HG03521 (cell line): ENCODE data around the gene CGB3.

ENCODE experiments used
- ATAC-seq: cut with Tn5 transposase; IDR thresholded peaks from one replicate; pipeline ENCODE4 v1.9.1; 2021; ENCODE audit warnings: mild to moderate bottlenecking, moderate library complexity; ENCODE audit not compliant: unreplicated experiment

Gene CGB3

DNA sequence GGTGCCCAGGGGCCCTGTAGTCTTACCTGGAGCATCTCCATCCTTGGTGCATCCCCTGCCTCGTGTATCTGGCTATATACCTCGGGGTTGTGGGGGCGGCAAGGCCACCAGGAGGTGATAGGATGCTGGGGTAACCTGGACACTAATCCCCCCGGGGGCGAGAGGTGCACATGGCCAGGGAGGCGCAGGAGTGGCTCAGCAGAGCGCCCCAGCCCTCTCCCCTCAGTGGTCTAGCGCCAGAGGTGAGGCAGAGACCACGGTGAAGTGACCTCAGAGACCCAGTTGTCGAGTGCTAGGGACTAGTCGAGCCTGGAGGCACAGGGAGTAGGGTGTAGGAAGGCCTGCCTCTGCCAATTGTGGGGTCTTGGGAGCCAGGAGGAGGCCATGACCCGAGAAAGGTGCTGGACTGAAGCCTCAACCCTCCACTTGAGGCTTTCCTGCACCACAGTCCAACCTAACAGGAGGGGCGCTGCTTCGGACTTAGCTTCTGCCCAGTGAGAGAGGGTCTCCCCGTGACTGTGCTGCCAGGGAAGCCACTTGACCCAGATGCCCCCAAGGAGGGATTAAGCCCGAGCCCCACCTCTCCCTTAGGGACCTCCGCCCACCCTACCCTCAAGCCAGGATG, 7.0 kb downstream of the CGB3 start, which contains the start of gene LHB:
Gene LHB, minus strand, starts transcription at position 51 of the 625 bp plus-strand sequence. Its CDS starts 10 bp downstream, at position 41.
- no peak for ATAC-seq

DNA sequence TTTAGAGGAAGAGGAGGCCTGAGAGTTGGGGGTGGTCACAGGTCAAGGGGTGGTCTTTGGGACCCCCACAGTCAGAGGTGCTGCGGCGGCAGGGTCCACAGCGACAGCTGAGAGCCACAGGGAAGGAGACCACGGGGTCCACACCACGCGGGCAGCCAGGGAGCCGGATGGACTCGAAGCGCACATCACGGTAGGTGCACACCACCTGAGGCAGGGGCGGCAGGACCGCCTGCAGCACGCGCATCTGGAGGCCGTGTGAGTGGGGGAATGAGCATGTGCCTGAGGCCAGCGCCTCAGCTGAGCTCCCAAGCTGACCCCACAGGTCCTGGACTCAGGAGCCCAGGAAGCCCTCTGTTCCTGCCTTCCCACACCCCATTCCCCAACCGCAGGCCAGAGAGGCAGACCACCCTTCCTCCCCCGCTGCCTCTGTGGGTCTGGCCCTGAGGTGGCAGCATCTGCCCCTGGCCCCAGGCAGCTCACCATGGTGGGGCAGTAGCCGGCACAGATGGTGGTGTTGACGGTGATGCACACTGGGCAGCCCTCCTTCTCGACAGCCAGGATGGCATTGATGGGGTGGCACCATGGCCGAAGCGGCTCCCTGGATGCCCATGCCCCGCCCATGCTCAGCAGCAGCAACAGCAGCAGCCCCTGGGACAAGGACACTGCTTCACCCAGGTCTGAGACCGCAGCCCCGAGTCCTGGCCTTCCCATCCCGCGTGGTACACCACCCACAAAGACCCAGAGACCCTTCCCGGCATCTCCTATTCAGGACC, 7.9 kb downstream of the CGB3 start:
- ATAC-seq, result no peak

DNA sequence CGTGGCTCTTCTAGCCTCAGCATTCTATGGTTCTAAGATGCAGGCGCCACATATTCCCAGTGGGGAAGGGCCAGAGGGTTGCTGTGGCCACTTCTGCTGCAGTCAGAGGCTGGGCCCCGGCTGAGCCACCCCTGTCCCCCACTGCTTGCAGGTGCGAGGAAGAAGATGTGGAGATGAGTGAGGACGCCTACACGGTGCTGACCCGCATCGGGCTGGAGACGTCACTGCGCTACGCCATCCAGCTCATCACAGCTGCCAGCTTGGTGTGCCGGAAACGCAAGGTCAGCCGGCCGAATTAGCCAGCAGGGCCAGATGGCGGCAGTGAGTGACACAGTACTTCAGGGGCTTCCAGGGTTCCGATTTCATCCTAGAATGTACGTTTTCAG, 9.3 kb downstream of the CGB3 start:
- no peak for ATAC-seq

DNA sequence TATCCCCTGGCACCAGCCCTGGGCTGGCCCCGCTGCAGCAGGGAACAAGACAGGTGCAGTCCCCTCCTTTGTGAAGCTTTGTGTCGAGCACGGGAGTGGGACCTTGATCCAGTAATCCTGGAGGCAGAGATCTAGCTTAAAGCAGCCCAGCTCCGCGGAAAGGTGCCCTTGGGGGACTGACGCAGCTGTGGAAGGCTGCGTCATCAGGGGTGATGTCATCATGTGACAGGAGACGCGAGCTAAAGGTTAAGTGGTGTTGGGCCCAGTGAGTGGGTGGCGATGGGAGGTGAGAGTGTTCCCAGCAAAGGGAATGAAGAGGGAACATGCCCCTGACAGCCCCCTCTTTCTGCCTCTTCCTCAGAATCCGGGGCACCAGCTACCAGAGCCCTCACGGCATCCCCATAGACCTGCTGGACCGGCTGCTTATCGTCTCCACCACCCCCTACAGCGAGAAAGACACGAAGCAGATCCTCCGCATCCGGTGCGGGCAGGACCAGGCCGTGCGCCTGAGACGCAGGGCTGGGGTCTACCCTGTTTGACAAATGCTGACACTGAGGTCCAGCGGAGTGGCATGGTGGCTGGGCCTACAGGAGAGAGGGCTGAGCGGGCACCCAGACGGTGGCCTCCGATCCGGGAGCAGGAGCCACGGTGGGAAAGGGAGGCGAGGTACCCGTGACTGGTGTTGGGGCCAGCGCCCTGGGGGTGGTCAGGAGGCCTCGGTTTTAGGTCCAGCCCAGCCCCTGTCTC, 9.8 kb downstream of the CGB3 start:
- no peak for ATAC-seq

DNA sequence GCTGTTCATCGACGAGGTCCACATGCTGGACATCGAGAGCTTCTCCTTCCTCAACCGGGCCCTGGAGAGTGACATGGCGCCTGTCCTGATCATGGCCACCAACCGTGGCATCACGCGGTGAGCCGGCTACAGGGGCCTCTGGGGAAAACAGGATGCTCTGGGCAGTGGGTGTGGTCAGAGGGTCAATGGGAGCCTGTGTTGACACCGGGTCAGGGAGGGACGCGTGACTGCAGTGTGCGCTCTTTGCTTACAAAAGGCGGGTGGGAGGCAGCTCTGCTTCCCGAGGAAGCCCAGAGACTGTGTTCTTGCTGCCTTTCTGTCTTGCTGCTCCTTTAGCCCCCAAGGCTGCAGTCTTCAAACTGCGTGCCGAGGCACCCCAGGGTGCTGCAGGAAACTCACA, 12.9 kb downstream of the CGB3 start:
- no peak for ATAC-seq

DNA sequence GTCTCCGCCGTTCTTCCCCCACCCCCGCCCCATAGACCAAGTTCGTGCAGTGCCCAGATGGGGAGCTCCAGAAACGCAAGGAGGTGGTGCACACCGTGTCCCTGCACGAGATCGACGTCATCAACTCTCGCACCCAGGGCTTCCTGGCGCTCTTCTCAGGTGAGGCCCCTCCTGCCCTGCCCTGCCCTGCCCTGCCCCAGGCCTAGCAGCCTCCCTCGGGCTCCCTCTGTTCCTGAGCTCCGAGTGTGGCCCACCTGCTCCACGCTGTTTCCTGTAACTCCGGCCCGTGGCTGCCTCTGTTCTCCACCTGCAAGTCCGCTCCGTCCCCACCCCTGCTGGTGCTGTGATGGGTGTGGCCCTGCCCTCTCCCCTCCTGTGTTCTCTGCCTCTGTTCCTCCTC, 13.7 kb downstream of the CGB3 start:
- ATAC-seq, result no peak

DNA sequence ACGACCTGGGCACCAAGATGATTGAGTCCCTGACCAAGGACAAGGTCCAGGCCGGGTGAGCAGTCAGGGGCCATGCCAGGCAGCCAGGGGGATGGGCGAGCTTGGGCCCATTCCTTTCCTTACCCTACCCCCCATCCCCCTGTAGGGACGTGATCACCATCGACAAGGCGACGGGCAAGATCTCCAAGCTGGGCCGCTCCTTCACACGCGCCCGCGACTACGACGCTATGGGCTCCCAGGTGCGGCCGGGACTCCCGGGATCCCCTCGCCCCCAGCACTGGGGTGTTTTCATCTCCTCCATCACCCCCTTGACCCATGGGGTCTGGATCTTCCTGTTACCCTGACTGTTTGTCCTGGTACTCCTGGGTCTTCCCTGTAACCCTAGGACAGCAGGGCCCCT, 14.3 kb downstream of the CGB3 start:
- no peak for ATAC-seq

DNA sequence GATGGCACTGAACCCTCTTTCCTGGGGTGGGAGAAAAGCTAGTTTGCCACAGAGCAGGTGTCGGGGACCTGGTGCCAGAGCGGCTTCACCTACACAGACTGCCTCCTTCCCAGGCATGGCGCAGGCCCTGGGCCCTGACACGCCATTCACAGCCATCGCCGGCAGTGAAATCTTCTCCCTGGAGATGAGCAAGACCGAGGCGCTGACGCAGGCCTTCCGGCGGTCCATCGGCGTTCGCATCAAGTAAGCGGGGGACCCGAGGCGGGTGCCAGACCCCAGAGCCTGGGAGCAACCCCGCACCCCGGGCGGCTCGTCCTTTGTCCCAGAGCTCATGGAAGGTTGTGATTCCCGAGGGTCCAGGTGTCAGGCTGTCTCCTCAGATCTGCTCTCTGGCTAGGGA, 17.2 kb downstream of the CGB3 start:
- ATAC-seq, result no peak

DNA sequence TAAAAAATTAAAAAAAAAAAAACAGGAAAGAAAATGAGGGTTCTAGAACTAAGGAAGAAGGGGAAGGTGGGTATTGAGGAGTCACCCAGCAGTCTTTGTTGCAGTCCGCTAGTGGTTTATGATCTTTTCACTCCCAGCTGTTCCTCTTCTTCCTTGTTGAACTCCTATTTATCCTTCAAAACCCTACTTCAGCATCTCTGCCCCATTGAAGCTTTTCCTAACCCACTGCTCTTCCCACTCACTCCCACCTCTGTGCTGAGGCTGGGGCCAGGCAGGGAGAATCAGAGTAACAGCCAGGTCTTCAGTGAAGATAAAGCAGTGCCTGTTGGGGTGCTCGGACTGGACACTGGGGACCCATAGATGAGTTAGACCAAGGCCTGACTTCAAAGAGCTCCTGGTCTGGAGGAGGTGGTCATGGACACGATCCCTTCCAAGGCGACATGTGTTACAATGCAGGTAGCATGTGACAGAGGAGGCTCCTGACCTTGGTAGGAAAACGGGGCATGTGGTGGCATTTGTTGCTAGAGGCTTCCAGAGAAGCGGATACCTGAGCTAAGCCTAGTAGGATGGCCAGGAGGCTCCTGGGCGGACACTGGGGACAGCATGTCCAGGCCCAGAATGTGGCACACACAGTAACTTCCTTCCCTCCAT, 19.0 kb downstream of the CGB3 start:
- ATAC-seq, result no peak

DNA sequence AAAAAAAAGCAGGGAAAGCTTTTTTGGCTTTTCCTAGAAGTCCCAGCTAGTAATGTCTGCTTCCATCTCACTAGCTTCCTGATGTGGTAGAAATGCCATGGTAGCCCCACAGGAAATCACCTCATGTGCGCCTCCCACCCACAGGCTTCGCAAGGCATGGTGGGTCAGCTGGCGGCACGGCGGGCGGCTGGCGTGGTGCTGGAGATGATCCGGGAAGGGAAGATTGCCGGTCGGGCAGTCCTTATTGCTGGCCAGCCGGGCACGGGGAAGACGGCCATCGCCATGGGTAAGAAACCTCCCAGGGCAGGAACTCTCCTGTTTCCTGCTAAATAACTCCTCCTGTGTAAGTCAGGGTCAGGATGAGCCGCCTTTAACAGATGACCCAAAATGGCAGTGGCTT, 20.0 kb downstream of the CGB3 start:
- no peak for ATAC-seq

DNA sequence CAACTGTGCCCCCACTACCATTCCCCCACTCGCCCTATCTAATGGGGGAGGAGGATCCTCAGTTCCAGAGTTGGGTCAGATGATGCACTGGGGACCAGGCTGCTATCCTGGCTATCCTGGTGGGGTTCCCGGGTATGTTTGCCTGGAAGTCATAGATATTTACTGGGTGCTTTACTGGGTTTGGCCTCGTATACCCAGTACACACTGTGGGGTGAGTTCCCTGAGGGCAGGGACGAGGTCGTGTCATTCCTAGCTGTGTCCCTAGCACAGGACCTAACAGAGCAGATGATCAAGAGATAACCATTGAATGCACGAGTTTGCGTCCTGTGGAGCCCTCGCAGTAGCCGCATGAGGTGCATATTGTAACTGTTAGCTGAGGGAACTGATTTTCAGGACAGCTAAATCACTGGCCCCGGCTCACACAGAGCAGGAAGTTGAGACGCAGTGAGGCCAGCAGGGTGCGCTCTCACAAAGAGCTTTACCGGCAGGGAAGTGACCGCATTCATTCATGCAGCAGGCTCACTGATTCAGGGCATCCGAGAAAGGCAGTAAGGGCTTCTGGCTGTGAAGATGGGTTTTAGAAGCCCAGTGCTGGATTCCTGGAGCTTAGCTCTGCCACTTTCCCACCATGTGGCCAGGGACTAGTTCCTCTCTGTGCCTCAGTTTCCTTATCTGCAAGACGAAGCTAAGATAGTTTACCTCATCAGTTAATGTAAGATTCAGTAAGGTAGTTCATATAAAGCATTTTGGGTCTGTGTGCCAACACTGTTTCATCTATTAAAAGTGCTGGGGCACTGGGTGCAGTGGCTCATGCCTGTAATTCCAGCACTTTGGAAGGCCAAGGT, 24.4 kb downstream of the CGB3 start:
- no peak for ATAC-seq

DNA sequence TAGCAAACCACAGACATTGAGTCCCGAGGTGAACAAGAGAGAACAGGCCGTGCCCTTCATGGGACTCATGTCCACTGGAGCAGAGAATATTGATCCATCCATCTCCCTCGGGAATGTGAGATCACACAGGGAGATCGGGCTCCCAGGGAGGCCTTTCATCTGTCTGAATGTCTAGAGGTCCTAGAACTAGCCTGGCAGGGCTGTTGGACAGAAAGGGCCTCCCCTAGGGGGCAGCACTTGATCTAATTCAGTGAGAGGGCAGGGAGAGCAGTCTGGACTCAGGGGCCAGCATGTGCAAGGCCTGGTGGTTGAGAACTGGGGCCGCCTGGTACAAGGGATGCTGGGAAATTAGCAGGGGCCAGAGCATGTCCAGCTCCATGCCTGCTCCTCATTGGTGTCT, 26.2 kb downstream of the CGB3 start:
- no peak for ATAC-seq

DNA sequence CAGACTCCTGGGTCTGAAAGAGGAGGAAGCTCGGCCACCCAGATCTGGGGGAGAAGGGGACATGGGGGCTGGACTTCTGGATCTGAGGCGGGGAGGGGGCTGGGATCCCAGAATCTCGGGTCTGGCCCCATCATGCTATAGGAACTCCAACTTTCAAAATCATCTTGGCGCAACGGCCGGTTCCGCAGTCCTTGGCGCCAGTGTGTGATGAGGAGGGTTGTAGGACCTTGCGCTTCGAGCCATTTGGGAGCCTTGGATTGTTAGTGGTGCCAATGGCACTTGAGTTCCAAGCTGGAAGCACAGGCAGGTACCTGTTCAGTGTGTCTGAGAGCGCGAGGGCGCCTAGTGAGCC, 30.1 kb downstream of the CGB3 start:
- no peak for ATAC-seq

DNA sequence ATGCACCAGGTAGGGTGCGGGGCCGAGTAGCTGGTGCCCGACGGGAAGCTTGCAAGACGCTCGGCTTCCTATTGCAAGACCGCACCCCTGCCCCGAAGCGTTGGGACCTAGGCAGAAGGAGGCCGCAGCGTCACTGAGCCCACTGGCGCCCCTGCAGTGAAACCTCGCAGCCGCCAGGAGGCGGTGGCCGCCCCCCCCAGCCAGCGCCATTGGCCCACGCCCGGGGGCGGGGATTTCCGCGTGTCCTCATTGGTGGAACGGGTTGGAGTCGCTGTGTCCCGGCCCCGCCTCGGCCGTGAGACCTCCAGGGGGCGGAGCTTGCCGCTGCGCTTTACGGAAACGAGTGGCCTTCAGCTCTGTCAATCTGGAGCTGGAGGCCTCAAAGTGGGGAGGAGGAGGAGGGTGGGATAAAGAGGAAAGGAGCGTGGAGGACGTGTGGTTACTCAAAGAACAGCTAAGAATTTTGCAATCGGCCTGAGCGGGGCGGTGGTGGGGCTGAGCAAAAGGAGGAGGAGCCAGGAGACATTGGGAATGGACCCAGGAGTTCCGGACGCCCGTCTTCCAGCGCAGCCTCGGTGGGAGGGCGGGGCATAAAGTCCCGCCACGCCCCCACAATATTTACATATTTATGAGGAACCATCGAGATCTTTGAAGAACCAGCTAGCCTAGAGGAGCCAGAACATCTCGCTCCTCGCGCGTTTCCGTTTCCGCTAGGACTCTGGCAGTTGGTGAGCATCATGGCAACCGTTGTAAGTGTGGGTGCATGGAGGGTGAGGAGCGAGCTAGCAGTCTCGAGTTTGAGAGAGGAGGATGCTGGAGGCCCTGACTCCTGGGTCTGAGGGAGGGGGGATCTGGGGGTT, 30.7 kb downstream of the CGB3 start, which contains the start of the genes GYS1 and RUVBL2:
Gene GYS1, minus strand, starts transcription at position 135 of the 860 bp plus-strand sequence. CDS start 197 bp downstream, outside the sequence.
Gene RUVBL2, plus strand, starts transcription at position 713 of the 860 bp plus-strand sequence. Its CDS starts 25 bp downstream, at position 738.
- peak; percentile 85 for ATAC-seq

DNA sequence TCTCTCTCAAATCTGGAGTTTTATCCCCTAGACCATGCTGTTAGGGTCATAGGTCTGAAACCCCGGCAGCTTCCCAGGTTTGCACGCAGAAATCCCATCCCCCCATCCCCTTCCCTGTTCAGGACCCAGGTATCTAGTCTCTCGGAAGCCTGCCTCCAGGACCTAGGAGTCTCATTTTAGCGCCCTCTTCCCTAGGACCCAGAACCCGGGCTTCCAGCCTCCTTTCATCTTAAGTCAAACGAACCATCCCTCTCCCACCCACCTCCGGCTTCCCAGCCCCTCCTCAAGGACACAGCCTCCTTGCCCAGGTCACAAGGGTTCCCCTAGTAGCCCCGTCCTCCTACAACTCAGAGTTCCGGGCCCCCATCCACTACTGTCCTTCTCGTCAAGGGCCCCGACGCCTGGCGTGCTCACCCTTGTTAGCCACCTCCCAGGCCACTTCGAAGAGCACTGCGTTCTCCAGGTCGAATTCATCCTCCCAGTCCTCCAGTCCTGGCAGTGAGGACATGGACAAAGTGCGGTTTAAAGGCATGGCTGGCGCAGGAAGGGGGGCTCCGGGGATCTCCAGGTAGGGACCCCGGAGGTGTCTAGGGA, 31.5 kb downstream of the CGB3 start:
- no peak for ATAC-seq

DNA sequence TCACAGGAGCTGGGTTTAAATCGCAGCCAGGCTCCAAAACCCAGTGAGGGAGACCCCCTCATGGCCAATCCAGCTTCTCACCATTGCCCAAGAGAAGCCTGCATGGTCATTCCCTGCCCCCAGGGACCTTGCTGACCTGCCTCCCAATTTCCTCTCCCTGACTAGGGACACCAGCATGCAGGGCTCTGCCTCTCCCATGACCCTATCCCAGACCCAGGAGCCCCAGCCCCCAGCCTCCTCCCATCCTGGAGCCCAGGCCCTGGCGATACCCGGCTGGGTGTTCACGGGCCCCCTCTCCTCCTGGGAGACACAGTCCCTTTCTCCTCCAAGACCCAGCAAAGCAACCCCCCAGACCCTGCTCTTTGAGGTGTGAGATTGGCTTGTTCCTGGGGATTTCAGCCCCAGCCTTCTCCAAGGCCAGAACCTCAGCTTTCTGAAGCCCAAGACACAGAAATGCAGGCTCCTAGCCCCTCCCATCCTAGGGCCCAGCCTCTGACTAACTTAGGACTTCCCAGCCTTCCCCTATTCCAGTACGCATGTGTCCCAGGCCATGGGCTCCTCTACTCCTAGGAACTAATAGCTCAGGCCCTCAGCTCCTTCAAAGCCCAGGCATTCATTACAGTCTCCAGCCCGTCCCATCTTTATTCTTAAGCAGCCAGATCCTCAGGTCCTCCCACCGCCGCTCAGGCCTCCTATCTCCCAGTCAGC, 32.1 kb downstream of the CGB3 start:
- ATAC-seq, result no peak

DNA sequence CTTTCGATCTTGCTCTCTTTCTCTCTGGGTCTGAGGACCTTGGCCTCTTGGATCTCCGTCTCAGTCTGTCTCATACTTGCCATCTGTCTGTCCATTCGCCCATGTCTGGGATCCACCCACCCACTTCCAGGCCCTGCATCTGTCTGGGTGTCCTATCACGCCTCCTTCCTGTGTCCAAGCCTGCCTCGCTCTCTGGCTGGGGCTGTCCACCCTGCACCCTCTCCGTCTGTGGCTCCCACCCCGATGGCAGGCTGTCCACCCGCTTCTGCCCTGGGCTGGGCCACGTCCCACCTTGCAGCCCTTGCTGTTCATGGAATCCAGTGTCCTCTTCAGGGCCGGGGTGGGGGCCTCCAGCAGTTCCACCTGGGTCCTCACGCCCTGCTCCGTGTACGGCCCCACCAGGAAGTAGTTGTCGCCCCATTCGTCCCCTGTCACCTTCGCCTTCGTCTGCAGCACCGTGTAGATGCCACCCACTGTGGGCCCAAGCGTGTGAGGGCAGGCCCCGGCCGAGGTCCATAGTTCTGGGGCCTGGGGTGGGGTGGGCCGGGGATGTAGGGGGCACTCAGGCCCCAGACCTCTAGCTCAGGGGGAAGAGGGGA, 33.0 kb downstream of the CGB3 start:
- no peak for ATAC-seq

DNA sequence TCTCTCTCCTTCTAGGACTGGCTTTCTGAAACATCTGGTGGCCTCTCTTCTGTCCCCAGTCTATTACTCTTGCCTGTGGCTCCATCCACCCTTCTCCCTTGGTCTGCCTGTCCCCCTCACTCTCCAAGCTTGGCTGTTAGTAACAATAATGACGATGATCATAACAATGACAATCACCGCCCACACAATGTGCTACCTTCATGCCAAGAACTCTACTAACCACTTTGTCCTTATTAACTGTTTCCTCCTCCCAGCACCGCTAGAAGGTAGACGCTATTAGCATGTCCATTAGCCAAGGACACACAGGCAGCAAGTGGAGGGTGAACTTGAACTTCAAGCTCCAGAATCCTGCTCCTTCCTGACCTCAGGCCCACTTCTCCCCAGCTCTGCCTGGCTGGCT, 33.7 kb downstream of the CGB3 start:
- ATAC-seq, result no peak
